GM06990 (cell line): ENCODE measurements around the gene LRCH1.
A peak's percentile ranks its signal among the peaks of the same experiment; 100 is the strongest.

Experiments
- DNase-seq: peaks from one replicate; pipeline ENCODE4 v3.0.0-alpha.2; 2011; ENCODE audit not compliant: insufficient read length; ENCODE audit errors: extremely low read depth
- H3K27me3 ChIP-seq: replicated peaks from 2 replicates; pipeline ENCODE4 v1.6.0; 2011; ENCODE audit warnings: low read length; ENCODE audit not compliant: control insufficient read depth, insufficient read depth
- H3K36me3 ChIP-seq: 2 replicates; pipeline ENCODE4 v1.5.1; 2011; ENCODE audit warnings: low read length; ENCODE audit not compliant: control insufficient read depth, insufficient read depth
- H3K4me3 ChIP-seq: replicated peaks from 2 replicates; pipeline ENCODE4 v1.5.1; 2011; ENCODE audit warnings: low read depth, mild to moderate bottlenecking, control low read depth, low read length
- CTCF ChIP-seq: IDR thresholded peaks from 2 replicates; pipeline ENCODE4 v1.5.1; 2011; ENCODE audit warnings: low read length, control low read depth, mild to moderate bottlenecking, inconsistent platforms; ENCODE audit not compliant: insufficient read depth, poor library complexity, severe bottlenecking

The LRCH1 gene

GRCh38 chr13:46682015-46682414 is 129.0 kb downstream of the LRCH1 start:
- Histone ChIP-seq H3K4me3 (no peak overlapping the region), H3K27me3 (no peaks in the 10 kb centered on the region), H3K36me3 (peaks cover 3% of the 10 kb centered on the region)
- TF ChIP-seq CTCF = no peak
- no peak for DNase-seq

GRCh38 chr13:46682707-46683106 is 129.7 kb downstream of the LRCH1 start:
- Histone ChIP-seq H3K36me3 (peaks cover 3% of the 10 kb centered on the region), H3K4me3 (no peak overlapping the region), H3K27me3 (no peaks in the 10 kb centered on the region)
- DNase-seq = no peak
- TF ChIP-seq CTCF = no peak

DNA sequence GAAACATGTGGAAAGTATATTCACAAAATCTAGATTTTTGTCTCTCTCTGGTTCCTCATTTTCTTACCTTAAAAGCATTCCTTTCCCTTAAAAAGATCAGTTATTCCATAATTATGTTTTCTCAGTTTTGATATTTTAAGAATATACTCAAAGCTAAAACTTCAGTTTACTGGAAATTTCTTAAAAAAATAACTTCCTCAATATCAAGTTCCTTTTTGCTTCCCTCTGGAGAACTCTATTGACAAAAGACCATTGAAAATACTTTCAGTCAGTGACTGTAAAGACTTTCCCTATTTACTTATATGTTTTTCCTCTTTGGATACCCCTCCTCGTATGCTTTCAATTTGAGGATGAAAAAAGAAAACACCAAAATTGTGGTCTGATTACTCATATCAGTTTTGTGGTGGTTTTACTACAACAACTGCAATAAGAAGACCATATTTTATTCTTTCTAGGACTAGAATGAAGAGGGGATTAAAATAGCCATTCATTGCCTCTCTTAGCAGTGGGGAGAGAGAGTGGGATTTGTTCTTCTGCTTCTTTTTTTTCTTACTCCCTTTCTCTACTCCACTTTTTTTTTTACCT is 130.8 kb downstream of the LRCH1 start:
- no peak for TF ChIP-seq CTCF
- peak; percentile 41 for DNase-seq
- peaks cover 3% of the 10 kb centered on the region for H3K36me3 ChIP-seq
- H3K27me3 ChIP-seq = no peaks in the 10 kb centered on the region
- H3K4me3 ChIP-seq = no peak overlapping the region

- Histone ChIP-seq H3K27me3 (no peaks in the 10 kb centered on the region), H3K4me3 (no peak overlapping the region), H3K36me3 (peaks cover 3% of the 10 kb centered on the region)
- no peak for DNase-seq
- TF ChIP-seq CTCF = no peak
Observed at GRCh38 chr13:46684287-46685001, 131.5 kb downstream of the LRCH1 start.

DNA sequence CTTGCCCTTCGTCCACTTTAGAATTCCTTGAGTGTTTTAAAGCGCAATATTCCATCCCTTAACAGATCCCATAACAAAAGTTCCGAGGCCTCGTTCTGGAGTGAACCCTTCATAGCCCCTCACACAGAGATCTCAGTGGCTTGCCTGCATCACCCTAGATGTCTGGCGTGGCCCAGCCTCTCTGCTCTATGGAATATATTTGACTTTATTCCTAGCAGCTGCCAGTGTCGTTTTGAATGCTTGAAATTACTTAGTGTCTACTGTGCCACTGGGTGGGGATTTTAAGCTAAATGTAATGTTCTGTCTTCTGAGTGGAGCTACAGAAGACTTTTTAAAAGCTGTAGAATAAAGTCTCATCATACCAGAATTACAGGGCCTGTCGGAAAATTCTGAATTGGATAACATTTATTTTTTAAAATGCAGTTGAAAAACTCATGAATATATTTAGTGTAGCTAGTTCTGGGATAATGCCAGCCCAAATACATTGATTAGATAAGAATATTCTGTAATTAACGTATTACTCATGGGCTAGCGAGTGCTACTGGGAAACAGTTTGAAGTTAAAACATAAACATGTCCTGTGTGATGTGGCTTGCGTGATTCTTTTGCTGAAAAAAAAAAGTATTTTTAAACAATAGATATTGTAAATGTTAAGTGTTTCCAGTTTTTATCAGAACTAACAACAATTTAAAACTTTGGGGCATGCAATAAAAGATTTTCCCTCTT is 132.2 kb downstream of the LRCH1 start:
- DNase-seq = no peak
- no peaks in the 10 kb centered on the region for H3K27me3 ChIP-seq
- no peak overlapping the region for H3K4me3 ChIP-seq
- peaks cover 3% of the 10 kb centered on the region for H3K36me3 ChIP-seq
- no peak for TF ChIP-seq CTCF
